HTERT RPE-1 (cell line): Measurements from ENCODE around the gene WDFY1.

Source experiments
- in situ Hi-C: fragments of 300-500 bp; cut with MboI; formaldehyde crosslinking; loops from 4 replicates; pipeline ENCODE4 v1.14.3; 2020; ENCODE audit warnings: low sequenced_read_pairs

The WDFY1 gene

DNA sequence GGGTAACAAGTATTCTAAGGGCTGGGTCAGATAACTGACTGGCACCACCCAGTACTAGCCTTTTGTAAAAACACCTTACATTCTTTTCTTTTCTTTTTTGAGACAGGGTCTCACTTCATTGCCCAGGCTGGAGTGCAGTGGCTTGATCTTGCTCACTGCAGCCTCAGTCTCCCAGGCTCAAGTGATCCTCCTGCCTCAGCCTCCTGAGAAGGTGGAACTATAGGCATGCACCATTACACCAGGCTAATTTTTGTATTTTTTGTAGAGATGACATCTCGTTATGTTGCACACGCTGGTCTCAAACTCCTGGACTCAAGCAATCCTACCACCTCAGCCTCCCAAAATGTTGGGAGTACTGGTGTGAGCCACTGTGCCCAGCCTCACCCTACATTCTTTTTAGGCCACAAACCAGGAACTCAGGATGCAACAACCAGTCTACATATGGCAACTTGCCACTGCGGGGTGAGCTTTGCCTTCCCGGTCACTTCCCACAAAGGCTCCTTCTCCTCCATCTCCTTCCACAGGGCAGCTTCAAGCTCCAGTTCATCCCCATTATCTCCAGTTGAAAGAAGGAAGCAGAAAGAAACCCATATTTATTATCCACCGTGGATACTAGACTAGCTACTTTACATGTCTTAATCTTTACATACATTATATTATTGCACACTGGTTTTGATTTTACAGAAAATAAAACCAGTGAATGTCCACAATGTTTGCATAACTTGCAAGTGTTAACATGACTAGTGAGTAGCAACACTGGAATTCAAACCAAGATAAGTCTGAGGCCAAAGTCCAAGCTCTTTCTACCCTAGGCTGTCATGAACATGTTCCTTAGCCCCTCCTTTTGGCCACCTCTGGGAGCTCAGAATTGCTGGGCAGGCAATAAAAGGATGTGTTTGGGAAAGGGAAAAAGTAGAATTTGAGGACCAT is 84.1 kb downstream of the WDFY1 start:
- in situ Hi-C loops = no loop called here

DNA sequence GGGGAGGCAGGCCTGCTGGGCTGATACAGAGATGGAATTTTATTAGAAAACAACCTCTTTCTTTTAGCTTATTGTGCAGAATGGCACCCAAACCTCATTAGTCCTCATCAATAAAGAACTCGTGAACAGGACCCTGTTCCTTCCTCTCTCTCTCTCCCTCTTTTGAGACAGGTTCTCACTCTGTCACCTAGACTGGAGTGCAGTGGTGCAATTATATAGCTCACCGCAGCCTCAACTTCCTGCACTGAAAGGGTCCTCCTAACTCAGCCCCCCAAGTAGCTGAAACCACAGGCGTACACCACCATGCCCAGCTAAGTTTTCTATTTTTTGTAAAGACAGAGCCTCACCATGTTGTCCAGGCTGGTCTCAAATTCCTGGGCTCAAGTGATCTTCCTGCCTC is 86.1 kb downstream of the WDFY1 start:
- in situ Hi-C loops = no loop called here

DNA sequence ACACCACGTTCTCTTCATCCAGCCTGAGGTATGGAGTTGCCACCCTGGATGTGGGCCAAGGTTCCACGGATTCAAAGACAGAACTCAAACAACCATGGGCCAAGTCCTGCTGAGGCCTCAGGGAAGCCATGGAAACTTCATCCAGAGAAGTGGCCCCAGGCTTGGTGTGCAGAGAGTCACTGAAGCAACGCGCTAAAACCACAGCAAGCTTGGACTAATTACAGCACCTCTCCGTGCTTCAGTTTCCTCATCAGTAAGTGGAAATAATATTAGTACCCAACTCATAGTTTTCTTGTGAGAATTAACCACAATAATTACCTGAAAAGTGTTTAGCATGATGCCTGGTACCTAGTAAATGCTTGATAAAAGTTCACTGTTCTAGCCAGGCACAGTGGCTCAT is 88.6 kb downstream of the WDFY1 start:
- in situ Hi-C loops = no loop called here

GRCh38 chr2:223856021-223856420 is 89.1 kb downstream of the WDFY1 start:
- in situ Hi-C loops = no loop called here

DNA sequence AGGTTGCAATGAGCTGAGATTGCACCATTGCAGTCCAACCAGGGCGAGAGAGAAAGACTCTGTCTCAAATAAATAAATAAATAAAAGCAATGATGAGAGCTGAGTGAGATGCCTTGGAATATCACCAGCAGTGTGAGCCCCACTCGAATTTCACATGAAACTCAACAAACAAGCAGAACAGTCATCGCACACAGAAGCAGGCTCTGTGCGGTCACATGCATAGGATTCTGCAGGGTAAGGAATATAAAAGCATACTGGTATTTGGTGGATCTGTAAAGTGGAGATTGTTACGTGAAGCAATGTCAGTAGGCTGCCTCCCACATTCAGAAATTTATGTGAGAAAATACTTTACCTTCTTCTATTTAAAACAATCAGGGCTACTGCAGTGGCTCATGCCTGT is 89.7 kb downstream of the WDFY1 start:
- in situ Hi-C loops = no loop called here

- in situ Hi-C loops = no loop called here
Observed at GRCh38 chr2:223854741-223855140, 90.4 kb downstream of the WDFY1 start.

GRCh38 chr2:223853425-223853837 is 91.7 kb downstream of the WDFY1 start:
- in situ Hi-C loops = no loop called here

DNA sequence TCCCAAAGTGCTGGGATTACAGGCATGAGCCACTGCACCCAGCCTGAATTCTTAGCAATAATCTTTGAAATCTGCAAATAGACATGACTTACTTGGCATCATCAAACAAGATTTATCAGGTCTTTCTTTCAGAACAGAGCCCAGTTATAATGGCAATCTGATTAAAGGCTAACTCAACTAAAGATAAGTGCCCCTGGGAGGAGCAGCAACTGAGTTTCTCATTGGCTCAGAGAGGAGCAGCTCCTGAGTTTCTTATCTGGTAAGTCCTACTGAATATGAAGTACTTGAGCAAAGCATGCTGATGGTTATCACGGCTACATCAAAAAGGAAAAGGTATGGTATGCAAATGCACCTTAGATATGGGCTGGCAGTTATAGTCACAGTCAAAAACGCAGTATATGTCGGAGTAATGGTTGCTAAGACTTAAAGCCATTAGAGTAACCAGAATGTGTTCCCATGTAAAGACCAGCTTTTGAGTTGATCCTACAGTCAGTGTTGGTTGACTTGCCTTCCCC is 92.8 kb downstream of the WDFY1 start:
- in situ Hi-C loops = no loop called here

- in situ Hi-C loops = no loop called here
Observed at GRCh38 chr2:223847410-223847809, 97.7 kb downstream of the WDFY1 start.

- in situ Hi-C loops = no loop called here
Observed at GRCh38 chr2:223846515-223846914, 98.6 kb downstream of the WDFY1 start.

DNA sequence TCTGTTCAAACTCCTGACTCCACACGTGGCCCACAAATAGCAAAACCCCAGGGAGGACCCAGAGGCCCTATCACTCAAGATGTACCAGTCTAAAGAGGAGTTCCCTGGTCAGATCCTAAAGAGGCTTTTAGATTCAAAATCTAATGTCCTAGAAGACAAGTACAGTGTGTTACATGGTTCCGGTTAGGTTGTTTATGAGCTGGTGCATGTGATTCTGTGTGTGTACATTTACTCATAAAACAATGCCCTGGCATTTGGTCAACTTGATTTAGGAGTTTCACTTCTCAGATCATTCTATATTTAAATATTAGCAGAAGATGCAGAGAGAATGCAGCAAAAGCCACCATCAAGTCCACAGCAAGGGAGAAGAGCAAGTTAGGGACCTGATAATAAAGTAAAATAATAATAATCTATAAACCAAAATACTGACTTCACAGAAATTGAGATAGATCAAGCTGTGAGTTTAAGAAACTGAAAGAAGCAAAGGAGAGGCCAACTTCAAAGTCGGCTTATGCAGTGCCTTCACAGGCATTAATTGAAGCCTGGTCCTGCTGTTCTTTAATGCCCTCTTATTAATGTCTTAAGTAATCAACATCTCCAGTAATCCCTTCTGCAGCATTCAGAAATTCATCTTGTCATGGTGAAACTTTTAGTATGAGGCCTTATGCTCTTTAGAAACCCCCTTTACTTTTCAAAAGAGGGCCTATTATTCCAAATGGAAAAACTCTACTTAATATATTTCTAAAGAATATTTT is 103.5 kb downstream of the WDFY1 start:
- in situ Hi-C loops = no loop called here

GRCh38 chr2:223837287-223838061 is 107.7 kb downstream of the WDFY1 start, which contains the start of gene AP1S3:
TSS of gene AP1S3 (minus strand) at chr2:223837582. CDS start at chr2:223837450, 132 bp downstream.
- in situ Hi-C loops = no loop called here

GRCh38 chr2:223835701-223836532 is 109.2 kb downstream of the WDFY1 start:
- in situ Hi-C loops = no loop called here

DNA sequence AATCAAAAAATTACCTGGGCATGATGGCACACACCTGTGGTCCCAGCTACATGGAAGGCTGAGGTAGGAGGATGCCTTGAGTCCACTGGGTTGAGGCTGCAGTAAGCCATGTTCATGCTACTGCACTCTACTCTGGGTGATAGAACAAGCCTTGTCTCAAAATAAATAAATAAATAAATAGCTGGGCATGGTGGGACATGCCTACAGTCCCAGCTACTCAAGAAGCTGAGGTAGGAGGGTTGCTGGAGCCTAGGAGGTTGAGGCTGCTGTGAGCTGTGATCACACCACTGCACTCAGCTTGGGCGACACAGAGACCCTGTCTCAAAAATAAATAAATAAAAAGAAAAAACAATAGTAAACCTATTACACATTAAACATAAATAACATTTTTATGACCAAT is 110.7 kb downstream of the WDFY1 start:
- in situ Hi-C loops = no loop called here

DNA sequence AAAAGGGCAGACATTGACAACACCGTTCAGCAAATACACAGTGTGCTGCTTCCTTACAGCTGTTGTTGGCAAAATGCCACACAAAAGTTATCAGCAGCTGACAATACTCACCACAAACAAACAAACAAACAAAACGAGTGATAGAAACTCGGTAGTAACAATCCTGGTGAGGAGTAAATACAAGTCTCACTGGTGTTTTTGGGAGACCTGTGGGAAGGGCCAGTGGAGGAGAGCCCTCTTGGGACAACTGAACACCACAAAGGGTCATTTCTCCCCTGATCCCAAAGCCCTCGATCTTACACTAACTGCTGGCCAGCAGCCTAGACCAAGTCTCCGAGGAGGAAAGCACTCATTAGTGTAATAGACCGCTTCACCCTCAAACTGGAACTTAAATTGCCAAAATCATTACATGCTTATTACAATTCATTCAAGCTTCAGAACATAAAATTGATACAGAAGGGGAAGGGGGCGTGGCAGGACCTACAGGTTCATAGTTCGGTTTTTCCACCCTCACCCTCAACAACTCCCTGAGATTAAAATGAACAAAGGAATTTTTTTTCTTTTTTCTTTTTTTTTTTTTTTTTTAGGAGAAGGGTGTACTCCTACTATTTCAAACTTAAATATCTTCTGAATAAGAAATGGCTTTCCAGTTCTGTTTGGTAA is 112.8 kb downstream of the WDFY1 start:
- in situ Hi-C loops = no loop called here

DNA sequence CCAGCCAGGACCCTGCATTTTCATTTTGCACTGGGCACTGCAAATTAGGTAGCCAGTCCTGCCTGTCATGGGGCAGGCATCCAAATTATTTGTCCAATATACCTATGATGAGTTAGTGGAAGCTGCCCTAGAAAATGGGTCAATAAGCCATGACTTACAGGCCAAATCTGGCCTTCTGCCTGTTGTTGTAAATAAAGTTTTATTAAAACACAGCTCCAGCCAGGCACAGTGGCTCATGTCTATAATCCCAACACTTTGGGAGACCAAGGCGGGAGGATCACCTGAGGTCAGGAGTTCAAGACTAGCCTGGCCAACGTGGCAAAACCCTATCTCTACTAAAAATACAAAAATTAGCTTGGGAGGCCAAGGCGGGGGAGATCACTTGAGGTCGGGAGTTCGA is 116.0 kb downstream of the WDFY1 start:
- in situ Hi-C loops = no loop called here

GRCh38 chr2:223828314-223828713 is 116.8 kb downstream of the WDFY1 start:
- in situ Hi-C loops = no loop called here

DNA sequence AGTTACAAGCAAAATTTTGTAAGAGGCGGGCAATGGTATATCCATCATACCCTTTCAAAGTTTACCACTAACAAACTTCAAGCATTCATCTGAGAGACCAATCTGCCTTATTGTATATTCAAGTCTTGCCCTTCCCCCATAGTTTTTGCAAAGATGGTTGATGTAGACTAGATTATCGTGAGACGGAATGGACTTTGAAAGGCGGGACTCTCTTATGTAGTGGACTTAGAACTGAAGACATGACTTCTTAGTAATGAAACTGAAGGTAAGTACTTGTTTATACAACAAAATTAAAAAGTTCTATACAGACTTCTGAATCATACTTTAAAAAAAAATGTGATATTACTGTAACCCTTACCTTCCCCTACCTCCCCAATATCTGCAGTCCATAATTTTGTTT is 118.1 kb downstream of the WDFY1 start:
- in situ Hi-C loops = no loop called here
